SU-DHL-6 (cell line): ENCODE results near the gene SOHLH2.

ENCODE experiments used
- H2AFZ ChIP-seq: fragments of 200-600 bp; sonication (generic); 2 replicates; pipeline ENCODE4 v1.6.1; 2014; ENCODE audit warnings: low read depth, mild to moderate bottlenecking, moderate library complexity, mixed read lengths, antibody characterized with exemption, low read length; ENCODE audit not compliant: severe bottlenecking
- H3F3A ChIP-seq: fragments of 200-600 bp; shearing (Covaris generic); 2 replicates; pipeline ENCODE4 v1.6.0; 2016; ENCODE audit warnings: antibody characterized with exemption, mild to moderate bottlenecking; ENCODE audit not compliant: insufficient read depth
- H3K27ac ChIP-seq: fragments of 200-600 bp; sonication (generic); 2 replicates; pipeline ENCODE4 v1.5.1; 2016; ENCODE audit warnings: low read depth, mild to moderate bottlenecking, low read length, moderate library complexity, mixed read lengths
- H3K27me3 ChIP-seq: fragments of 200-600 bp; sonication (generic), shearing (Covaris generic); 2 replicates; pipeline ENCODE4 v1.6.0; 2014; ENCODE audit warnings: mild to moderate bottlenecking, low read length
- H3K36me3 ChIP-seq: fragments of 200-600 bp; sonication (generic); 2 replicates; pipeline ENCODE4 v1.6.1; 2014; ENCODE audit warnings: mild to moderate bottlenecking, low read length, mixed read lengths
- H3K4me2 ChIP-seq: fragments of 300-600, 200-600 bp; shearing (Covaris generic), sonication (generic); 2 replicates; pipeline ENCODE4 v1.6.0; 2014; ENCODE audit warnings: low read length, low read depth, mild to moderate bottlenecking; ENCODE audit not compliant: poor library complexity, severe bottlenecking
- H3K4me3 ChIP-seq: fragments of 200-600 bp; sonication (generic); 2 replicates; pipeline ENCODE4 v1.5.1; 2014; ENCODE audit warnings: antibody characterized with exemption, low read length, mild to moderate bottlenecking, mixed read lengths; ENCODE audit not compliant: insufficient read depth, poor library complexity, severe bottlenecking
- H3K79me2 ChIP-seq: fragments of 200-600 bp; sonication (generic); 2 replicates; pipeline ENCODE4 v1.6.1; 2014; ENCODE audit warnings: mild to moderate bottlenecking, low read length, moderate library complexity; ENCODE audit not compliant: insufficient read depth
- H3K9ac ChIP-seq: fragments of 200-600 bp; sonication (generic); 2 replicates; pipeline ENCODE4 v1.7.0; 2014; ENCODE audit warnings: mild to moderate bottlenecking, low read length
- H3K9me2 ChIP-seq: fragments of 200-600 bp; sonication (generic); replicated peaks from 2 replicates; pipeline ENCODE4 v1.6.1; 2014; ENCODE audit warnings: low read length; ENCODE audit not compliant: insufficient read depth
- H3K9me3 ChIP-seq: fragments of 200-600 bp; sonication (generic); 2 replicates; pipeline ENCODE4 v1.6.1; 2014; ENCODE audit warnings: low read length, mixed read lengths; ENCODE audit not compliant: insufficient read depth
- H4K20me1 ChIP-seq: fragments of 200-600 bp; sonication (generic); 2 replicates; pipeline ENCODE4 v1.6.1; 2014; ENCODE audit warnings: low read depth, mild to moderate bottlenecking, antibody characterized with exemption, low read length, moderate library complexity, mixed read lengths
- CTCF ChIP-seq: fragments of 200-600 bp; sonication (generic); IDR thresholded peaks from one replicate; pipeline ENCODE4 v1.5.1; 2017; ENCODE audit warnings: antibody characterized with exemption, mild to moderate bottlenecking, low read length, moderate library complexity; ENCODE audit not compliant: insufficient read depth, poor library complexity, severe bottlenecking
- EZH2phosphoT487 ChIP-seq: fragments of 200-600 bp; sonication (generic), shearing (Covaris generic); conservative IDR thresholded peaks from 2 replicates; pipeline ENCODE4 v1.6.1; 2018; ENCODE audit warnings: mild to moderate bottlenecking, antibody characterized with exemption, low read length, moderate library complexity, mixed read lengths

Gene SOHLH2

DNA sequence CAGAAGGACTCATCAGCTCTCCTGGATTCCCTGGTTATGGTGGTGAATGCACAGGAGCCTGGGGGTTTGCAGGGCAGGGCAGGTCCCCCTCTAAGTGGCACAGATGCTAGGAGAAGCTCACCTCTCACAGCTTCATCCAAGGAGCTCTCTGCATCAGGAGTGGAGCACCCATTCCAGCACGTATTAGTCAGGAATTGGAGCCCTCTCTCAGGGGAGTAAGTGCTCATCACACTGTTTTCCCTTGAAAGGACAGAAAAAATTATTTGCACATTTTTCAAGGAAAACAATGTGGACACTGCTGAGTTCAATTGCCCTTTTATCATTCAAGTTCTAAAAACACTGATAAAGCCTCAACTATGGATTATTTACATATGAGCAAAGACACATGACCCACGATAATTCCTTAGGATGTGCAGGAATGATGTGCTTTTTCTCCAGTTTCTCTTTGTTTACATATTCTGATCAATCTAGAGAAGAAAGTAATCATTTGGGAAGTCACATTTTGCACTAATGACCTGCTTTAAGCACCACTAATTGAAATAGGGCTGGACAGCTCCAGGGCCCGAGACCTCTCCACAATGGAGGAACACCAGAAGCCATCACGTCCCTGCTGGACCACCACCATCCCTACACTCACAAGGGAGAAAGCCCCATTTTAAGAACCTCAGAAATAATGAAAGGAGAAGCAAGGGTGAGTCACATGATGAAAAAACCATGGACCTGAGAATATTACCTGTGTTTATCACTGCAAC is 40.6 kb downstream of the SOHLH2 start:
- TF ChIP-seq EZH2phosphoT487 = no peak
- no peak for TF ChIP-seq CTCF
- H3K4me2 ChIP-seq = no peak overlapping the region
- no peak overlapping the region for H3K27ac ChIP-seq

DNA sequence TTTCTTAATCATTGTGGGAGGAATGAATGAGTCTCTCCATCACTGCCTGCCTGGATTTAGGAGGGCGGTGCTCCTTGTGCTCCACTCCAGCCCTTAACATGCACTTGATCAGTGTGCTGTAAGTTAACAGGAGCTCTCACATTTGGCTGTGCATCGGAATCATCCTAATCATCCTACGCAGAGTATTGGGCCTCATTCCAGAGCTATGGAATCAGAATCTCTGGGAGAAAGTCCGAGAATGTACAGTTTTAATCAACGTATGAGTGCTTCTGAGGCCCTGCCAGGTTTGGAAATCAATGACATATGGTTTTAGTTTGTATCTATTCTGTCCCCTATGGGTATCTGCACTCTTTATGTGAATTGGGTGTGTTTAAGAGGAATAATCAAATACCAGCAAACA is 48.3 kb downstream of the SOHLH2 start:
- Histone ChIP-seq H3K9me2 (no peaks in the 10 kb centered on the region), H3F3A (no peaks in the 10 kb centered on the region), H2AFZ (no peak overlapping the region), H3K79me2 (no peaks in the 10 kb centered on the region), H3K9me3 (no peaks in the 10 kb centered on the region), H3K9ac (no peak overlapping the region), H3K36me3 (no peaks in the 10 kb centered on the region), H3K27ac (no peak overlapping the region), H3K4me2 (no peak overlapping the region), H4K20me1 (no peaks in the 10 kb centered on the region), H3K4me3 (no peak overlapping the region), H3K27me3 (no peaks in the 10 kb centered on the region)
- no peak for TF ChIP-seq CTCF
- no peak for TF ChIP-seq EZH2phosphoT487

More for the DNA sequence above, 40.6 kb downstream of the SOHLH2 start:
- Histone ChIP-seq H3F3A (no peaks in the 10 kb centered on the region), H3K27me3 (no peaks in the 10 kb centered on the region), H3K79me2 (no peaks in the 10 kb centered on the region), H3K9me2 (no peaks in the 10 kb centered on the region), H3K4me3 (no peak overlapping the region), H3K9me3 (no peaks in the 10 kb centered on the region), H2AFZ (no peak overlapping the region), H4K20me1 (no peaks in the 10 kb centered on the region), H3K36me3 (no peaks in the 10 kb centered on the region), H3K9ac (no peak overlapping the region)

GRCh38 chr13:36163809-36164308 is 50.5 kb downstream of the SOHLH2 start:
- H3K27ac ChIP-seq = no peak overlapping the region

More at GRCh38 chr13:36163809-36164308, 50.5 kb downstream of the SOHLH2 start:
- no peaks in the 10 kb centered on the region for H3K9me2 ChIP-seq
- H4K20me1 ChIP-seq = no peaks in the 10 kb centered on the region
- H3K79me2 ChIP-seq = no peaks in the 10 kb centered on the region
- no peak overlapping the region for H3K9ac ChIP-seq
- H3K4me3 ChIP-seq = no peak overlapping the region
- H3K4me2 ChIP-seq = no peak overlapping the region
- H3K9me3 ChIP-seq = no peaks in the 10 kb centered on the region
- TF ChIP-seq EZH2phosphoT487 (no peak), CTCF (no peak)
- no peaks in the 10 kb centered on the region for H3K36me3 ChIP-seq
- H3K27me3 ChIP-seq = no peaks in the 10 kb centered on the region
- H2AFZ ChIP-seq = no peak overlapping the region
- H3F3A ChIP-seq = no peaks in the 10 kb centered on the region
